GM21619 (cell line): Measurements from ENCODE around the gene DSEL.

Experiments used
- ATAC-seq: cut with Tn5 transposase; IDR thresholded peaks from one replicate; pipeline ENCODE4 v1.9.1; 2021; ENCODE audit not compliant: unreplicated experiment

Gene DSEL

GRCh38 chr18:67504739-67505138 lies 11.8 kb downstream of the DSEL start:
- ATAC-seq, result no peak

- no peak for ATAC-seq
Measured at GRCh38 chr18:67500522-67501205, 15.9 kb downstream of the DSEL start.

- ATAC-seq, result no peak
Measured at GRCh38 chr18:67496469-67496868, 20.1 kb downstream of the DSEL start.

- no peak for ATAC-seq
Measured at GRCh38 chr18:67486534-67486933, 30.0 kb downstream of the DSEL start.

DNA sequence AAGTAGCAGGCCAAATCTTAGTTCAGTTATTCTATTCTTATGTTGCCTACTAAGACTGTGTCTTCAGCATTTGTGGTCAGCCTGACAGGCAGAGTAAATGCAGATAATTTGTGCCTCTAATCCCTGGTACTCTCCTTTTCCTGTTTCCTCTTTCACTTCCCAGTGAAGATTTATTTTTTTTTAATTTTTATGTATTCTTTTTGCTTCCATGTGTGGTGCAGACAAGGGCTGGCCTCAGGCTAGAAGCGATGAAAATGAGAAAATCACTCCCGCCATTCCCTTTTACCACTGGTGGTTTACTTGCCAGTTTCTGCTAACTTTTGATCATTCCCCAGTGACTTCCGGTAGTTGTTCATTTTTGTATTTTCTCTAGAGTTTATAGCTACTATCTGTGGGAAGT lies 30.9 kb downstream of the DSEL start:
- ATAC-seq, result no peak

DNA sequence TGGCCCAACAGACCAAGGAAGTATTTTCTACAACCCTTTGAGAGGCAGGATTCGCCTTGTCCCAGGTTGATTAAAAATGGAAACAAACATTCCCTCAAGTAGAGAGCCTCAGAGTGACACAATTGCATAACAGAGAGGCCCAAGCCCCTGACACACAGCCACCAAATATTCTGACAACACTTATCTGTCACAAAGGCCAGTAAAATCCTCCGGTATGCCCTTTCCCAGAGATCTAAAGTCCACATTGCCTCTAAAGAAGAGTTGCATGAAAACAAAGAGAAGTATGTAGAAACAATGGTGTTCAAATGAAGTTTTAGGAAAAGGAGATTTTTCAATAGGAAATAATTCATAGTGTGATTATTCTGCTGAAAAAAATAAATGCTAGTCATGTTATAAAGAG lies 32.1 kb downstream of the DSEL start:
- ATAC-seq, result no peak

- no peak for ATAC-seq
Measured at GRCh38 chr18:67483952-67484351, 32.6 kb downstream of the DSEL start.

DNA sequence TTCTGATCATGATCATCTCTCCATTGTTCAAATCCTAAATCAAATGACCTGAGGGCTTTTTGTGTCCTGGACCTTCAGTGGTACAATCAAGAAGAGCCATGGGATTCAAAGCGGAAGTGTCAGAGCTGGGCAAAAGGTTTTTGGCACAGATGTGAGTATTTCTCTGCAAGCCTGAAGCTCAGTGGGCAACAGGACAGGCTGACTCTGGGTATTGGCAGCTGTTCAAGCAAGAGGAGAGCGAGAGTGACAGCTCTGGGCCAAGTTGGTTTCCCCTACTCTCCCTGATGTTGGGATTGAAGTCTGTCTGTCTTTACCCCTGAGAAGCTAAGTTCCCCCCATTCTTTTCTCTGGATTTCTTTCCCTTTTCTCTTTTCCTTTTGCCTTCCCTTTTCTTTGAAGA lies 33.3 kb downstream of the DSEL start:
- no peak for ATAC-seq

GRCh38 chr18:67478249-67478648 lies 38.3 kb downstream of the DSEL start:
- ATAC-seq, result no peak

DNA sequence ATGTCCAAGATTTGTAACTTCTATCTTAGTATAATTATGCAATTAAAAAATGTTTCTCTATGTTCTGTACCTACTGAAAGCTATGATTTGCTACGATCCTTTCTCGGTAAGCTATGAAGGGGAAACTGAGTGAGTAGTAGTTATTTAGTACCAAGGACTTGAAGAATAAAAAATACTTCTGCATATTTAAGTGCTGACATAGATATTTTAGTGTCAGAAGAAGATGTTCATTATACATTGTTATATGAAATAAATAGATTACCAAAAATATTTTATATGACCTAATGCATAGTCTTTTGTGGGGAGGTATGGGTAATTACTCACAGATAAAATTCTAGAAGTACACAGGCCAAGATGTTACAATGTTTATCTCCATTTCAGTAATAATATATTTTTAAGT lies 39.0 kb downstream of the DSEL start:
- no peak for ATAC-seq

GRCh38 chr18:67476585-67476984 lies 39.9 kb downstream of the DSEL start:
- no peak for ATAC-seq

DNA sequence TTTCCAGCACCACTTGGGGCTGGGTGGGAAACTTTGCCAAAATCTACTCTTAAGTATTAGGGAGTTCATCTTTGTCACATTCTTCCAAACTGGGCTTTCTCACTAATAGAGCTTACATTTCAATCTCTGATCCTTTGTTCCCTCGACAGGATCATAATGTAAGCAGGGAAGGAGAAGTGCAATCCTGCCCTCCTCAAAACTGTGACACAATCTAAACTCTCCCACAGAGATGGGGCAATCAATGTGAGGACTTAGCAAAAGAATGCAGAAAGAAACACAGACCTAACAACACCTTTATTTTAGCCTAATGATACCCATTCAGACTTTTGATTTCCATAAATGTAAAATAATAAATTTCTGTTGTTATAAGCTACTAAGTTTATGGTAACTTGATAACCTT lies 40.8 kb downstream of the DSEL start:
- no peak for ATAC-seq

DNA sequence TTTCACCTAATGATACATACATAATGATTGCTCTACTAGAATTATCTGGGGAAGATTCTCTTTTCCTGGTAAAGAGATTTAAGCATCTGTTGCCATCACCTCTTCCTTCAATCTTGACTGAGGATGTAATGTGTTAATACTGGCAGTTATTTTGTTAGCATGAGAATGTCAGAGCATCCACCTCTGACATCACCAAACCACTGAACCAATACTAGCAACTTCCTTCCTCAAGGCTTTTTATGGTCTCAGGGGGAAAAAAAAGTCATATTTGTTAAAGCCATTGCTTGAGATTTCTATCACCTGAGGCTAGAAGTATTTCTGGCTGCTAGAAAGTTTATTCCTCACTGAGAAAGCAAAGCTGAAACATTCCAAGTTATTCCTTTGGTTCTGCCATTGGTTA lies 48.5 kb downstream of the DSEL start:
- ATAC-seq, result no peak

DNA sequence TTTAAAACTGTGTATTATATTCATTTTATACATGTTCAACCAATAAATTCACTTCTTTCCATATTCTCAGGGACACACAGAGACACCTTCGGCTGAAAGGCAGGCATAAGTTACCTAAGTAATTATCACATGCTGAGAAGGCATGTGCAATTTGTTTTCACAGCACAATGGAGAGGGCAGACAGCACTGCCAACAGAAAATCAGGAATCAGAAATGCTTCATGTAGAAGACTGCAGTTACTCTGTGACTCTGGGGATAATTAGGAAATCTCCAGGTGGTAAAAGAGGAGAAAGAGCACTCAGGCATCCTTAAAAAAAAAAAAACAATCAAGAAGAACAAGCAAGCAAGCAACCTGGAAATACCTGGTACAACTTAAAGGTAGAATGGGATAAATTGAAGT lies 49.3 kb downstream of the DSEL start:
- no peak for ATAC-seq

- ATAC-seq, result no peak
Measured at GRCh38 chr18:67464499-67464898, 52.0 kb downstream of the DSEL start.

DNA sequence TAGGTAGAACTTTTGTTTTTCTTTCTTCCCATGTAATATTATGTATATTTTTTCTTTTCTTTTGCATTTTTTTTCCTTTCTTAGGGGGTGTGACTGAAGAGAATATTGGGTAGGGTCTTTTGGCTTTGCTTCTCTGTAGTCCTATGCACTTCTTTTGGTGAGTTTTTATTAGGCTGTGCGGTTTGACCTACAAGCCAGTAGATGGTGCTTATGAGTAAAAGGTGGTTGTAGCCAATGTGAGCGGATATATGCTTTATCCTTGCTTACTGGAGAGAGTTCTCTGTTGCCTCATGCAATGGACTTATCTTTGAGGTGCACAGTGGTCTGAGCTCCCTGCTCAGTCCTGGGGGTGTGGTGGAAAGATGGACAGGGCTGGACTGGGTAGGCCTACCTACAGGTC lies 52.7 kb downstream of the DSEL start:
- ATAC-seq, result no peak

DNA sequence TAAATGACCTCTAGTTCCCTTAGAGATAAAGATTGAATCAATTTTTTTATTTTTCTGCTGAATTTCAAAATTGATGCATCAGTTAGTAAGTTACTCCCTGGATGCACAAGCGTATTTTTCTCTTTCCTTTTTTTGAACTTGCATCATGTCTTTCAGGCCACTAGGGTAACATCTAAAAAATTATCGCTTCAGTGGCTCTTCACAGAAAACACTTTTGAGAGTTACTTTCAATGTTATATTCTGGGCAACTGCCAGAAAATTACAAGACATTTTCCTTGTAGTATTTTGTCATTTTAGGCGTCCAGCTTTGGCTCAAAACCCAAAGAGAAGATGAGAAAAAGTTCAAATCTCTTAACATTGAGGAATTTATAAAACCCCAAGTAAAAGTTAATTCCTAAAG lies 59.8 kb downstream of the DSEL start:
- ATAC-seq, result no peak
